Tongue (tissue), 2 donors: Measurements from ENCODE around the gene LVRN. TPM values are rescaled to one million over a fixed set of nuclear protein-coding genes. Genes with fewer than 3 reads are reported as not detected.
"Not testable (repeated sequence)": the region's sequence is repeated elsewhere in the genome, so short reads cannot be mapped to it uniquely, and the experiment has no call there.

ENCODE experiments used
- DNase-seq: peaks from one replicate; pipeline ENCODE4 v3.0.0-alpha.2; 2015
- total RNA-seq: library from RNA; depleted of rRNA; stranded (reverse); fragments of >200 nt; gene quantifications from one replicate; pipeline ENCODE4 v1.2.3, GENCODE V29; 2014

LVRN gene
- total RNA-seq, result 2.1 TPM

GRCh38 chr5:115962239-115962564 lies at the start of gene LVRN:
LVRN (plus strand) TSS chr5:115962475; CDS start chr5:115962618, 143 bp downstream.
- no peak for DNase-seq

- not testable (repeated sequence) for DNase-seq
Observed at GRCh38 chr5:115913623-115914400, 48.5 kb upstream of the LVRN start.

GRCh38 chr5:115920171-115920725 lies 42.0 kb upstream of the LVRN start:
- DNase-seq, result no peak

- DNase-seq, result not testable (repeated sequence)
Observed at GRCh38 chr5:115928578-115929407, 33.5 kb upstream of the LVRN start.

- not testable (repeated sequence) for DNase-seq
Observed at GRCh38 chr5:115930171-115930570, 32.1 kb upstream of the LVRN start.

- DNase-seq, result no peak
Observed at GRCh38 chr5:115930630-115931337, 31.5 kb upstream of the LVRN start.

- DNase-seq, result no peak
Observed at GRCh38 chr5:115932991-115933390, 29.3 kb upstream of the LVRN start.

- no peak for DNase-seq
Observed at GRCh38 chr5:115934388-115934974, 27.8 kb upstream of the LVRN start.

GRCh38 chr5:115936031-115936430 lies 26.2 kb upstream of the LVRN start:
- no peak for DNase-seq

GRCh38 chr5:115939059-115939458 lies 23.2 kb upstream of the LVRN start:
- DNase-seq, result no peak

- peak; percentile 36 for DNase-seq
Observed at GRCh38 chr5:115940080-115940810, 22.0 kb upstream of the LVRN start.

- DNase-seq, result peak; percentile 10
Observed at GRCh38 chr5:115941051-115941675, 21.1 kb upstream of the LVRN start.

- no peak for DNase-seq
Observed at GRCh38 chr5:115944501-115944900, 17.8 kb upstream of the LVRN start.

- DNase-seq, result no peak
Observed at GRCh38 chr5:115946655-115947054, 15.6 kb upstream of the LVRN start.

GRCh38 chr5:115947260-115947659 lies 15.0 kb upstream of the LVRN start:
- no peak for DNase-seq

GRCh38 chr5:115948091-115948534 lies 14.2 kb upstream of the LVRN start:
- DNase-seq, result no peak

- DNase-seq, result no peak
Observed at GRCh38 chr5:115949096-115949495, 13.2 kb upstream of the LVRN start.

GRCh38 chr5:115952588-115952987 lies 9.7 kb upstream of the LVRN start:
- no peak for DNase-seq

- no peak for DNase-seq
Observed at GRCh38 chr5:115954144-115954543, 8.1 kb upstream of the LVRN start.

- DNase-seq, result no peak
Observed at GRCh38 chr5:115956957-115957356, 5.3 kb upstream of the LVRN start.
